Right atrium auricular region (tissue), 2 donors: ENCODE results near the gene NIPAL3. TPM values are rescaled to one million over a fixed set of nuclear protein-coding genes. Genes with fewer than 3 reads are reported as not detected.
"Not testable (repeated sequence)": the region's sequence is repeated elsewhere in the genome, so short reads cannot be mapped to it uniquely, and the experiment has no call there.

Source experiments
- DNase-seq: peaks from one replicate; pipeline ENCODE4 v3.0.0-alpha.2; 2019; ENCODE audit warnings: low spot score
- H3K27ac ChIP-seq, 2 donors: fragments of 200-600 bp; sonication (generic); 1 replicate in 1 of 2; 2 replicates in 1 of 2; pipeline ENCODE4 v1.5.1; 2016 to 2019
- H3K27me3 ChIP-seq, 2 donors: fragments of 200-600 bp; sonication (generic); one replicate each; pipeline versions ENCODE4 v1.5.1 to v1.6.0; 2017 to 2019
- H3K36me3 ChIP-seq: fragments of 200-600 bp; sonication (generic); one replicate; pipeline ENCODE4 v1.5.1; 2016
- H3K4me1 ChIP-seq, 2 donors: fragments of 200-600 bp; sonication (generic); one replicate each; pipeline versions ENCODE4 v1.5.1 to v1.6.0; 2017 to 2019
- H3K4me3 ChIP-seq, 2 donors: fragments of 200-600 bp; sonication (generic); 1 replicate in 1 of 2; 2 replicates in 1 of 2; pipeline ENCODE4 v1.5.1; 2017 to 2019; ENCODE audit warnings: mild to moderate bottlenecking in 1 of 2, moderate library complexity in 1 of 2
- H3K9me3 ChIP-seq, 2 donors: fragments of 200-600 bp; sonication (generic); one replicate each; pipeline ENCODE4 v1.5.1; 2019
- total RNA-seq, 2 donors: library from RNA; depleted of rRNA; stranded (reverse); fragments of >200 nt; gene quantifications; one replicate each; pipeline ENCODE4 v1.1.0, GENCODE V29; 2016
- TF ChIP-seq, protein P1 (sequence below), 2 donors: fragments of 200-600 bp; sonication (generic); IDR thresholded peaks; one replicate each; pipeline ENCODE4 v1.5.1; 2019; ENCODE audit warnings: antibody characterized with exemption in 2 of 2

The NIPAL3 gene
- total RNA-seq, 2 donors from 2014 or later, result 34.8 to 43.3 TPM

DNA sequence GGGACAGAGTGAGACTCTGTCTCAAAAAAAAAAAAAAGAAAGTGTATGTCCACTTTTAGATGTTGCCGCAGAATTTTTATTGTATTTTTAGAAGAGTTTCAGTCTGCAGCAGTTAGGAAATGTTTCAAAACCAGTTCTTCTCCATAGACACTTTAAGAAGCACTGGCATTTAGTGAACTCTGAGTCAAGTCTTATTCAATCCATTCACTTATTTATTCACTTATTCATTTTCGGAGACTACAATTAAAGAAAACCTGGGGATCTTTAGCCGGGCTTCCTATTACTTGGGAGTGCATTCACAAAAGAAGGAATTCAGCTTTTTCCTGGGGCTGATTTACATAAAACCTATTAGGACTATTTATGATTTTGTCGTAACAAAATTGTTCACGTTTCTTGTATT, 99.3 kb downstream of the NIPAL3 start:
- Histone ChIP-seq H3K4me3 (no peak overlapping the region), H3K4me1 (no peaks in the 10 kb centered on the region), H3K27me3 (no peaks in the 10 kb centered on the region), H3K27ac (no peak overlapping the region), H3K36me3 (no peaks in the 10 kb centered on the region), H3K9me3 (no peaks in the 10 kb centered on the region)
- no peak for DNase-seq
- TF ChIP-seq, protein P1, sequence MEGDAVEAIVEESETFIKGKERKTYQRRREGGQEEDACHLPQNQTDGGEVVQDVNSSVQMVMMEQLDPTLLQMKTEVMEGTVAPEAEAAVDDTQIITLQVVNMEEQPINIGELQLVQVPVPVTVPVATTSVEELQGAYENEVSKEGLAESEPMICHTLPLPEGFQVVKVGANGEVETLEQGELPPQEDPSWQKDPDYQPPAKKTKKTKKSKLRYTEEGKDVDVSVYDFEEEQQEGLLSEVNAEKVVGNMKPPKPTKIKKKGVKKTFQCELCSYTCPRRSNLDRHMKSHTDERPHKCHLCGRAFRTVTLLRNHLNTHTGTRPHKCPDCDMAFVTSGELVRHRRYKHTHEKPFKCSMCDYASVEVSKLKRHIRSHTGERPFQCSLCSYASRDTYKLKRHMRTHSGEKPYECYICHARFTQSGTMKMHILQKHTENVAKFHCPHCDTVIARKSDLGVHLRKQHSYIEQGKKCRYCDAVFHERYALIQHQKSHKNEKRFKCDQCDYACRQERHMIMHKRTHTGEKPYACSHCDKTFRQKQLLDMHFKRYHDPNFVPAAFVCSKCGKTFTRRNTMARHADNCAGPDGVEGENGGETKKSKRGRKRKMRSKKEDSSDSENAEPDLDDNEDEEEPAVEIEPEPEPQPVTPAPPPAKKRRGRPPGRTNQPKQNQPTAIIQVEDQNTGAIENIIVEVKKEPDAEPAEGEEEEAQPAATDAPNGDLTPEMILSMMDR (IDR thresholded peaks at IDR 0.05), result no peak

DNA sequence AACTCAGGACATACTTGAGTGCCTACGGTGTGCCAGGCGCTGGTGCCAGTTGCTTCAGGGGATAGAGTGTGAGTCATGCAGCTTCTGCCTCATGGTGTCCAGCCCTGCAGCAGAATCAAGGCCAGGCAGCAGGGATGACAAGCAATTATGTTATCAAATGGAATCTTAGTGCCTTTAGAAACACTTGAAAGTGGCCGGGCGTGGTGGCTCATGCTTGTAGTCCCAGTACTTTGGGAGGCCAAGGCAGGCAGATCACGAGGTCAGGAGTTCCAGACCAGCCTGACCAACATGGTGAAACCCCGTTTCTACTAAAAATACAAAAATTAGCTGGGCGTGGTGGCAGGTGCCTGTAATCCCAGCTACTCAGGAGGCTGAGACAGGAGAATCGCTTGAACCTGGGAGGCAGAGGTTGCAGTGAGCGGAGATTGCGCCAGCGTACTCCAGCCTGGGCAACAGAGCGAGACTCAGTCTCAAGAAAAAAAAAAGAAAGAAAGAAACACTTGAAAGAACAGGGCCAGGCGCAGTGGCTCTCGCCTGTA, 100.1 kb downstream of the NIPAL3 start:
- not testable (repeated sequence) for DNase-seq, H3K9me3 ChIP-seq, H3K27me3 ChIP-seq, H3K4me1 ChIP-seq, H3K36me3 ChIP-seq, H3K27ac ChIP-seq, H3K4me3 ChIP-seq

DNA sequence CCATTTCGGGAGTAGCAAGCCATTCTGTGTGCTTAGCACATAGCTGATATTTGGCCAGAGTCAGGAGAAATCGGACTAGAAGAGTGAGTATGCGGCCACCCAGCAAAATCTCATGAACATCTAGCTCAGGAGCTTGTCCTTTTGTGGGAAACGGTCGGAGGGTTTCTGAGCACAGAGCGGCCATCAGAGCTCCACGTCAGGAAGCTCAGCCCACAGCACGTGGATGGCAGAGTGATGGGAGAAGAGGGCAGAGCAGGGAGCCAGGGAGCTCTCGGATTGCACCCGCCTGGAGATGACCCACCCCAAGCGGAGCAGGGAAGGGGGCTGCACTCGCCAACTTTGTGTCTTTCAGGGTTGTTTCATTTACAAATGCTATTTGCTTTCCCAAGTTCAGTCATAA, 100.9 kb downstream of the NIPAL3 start:
- Histone ChIP-seq H3K27me3 (no peaks in the 10 kb centered on the region), H3K9me3 (no peaks in the 10 kb centered on the region), H3K36me3 (no peaks in the 10 kb centered on the region), H3K4me1 (no peaks in the 10 kb centered on the region), H3K4me3 (no peak overlapping the region), H3K27ac (no peak overlapping the region)
- TF ChIP-seq, protein P1 (IDR thresholded peaks at IDR 0.05), result no peak
- no peak for DNase-seq

DNA sequence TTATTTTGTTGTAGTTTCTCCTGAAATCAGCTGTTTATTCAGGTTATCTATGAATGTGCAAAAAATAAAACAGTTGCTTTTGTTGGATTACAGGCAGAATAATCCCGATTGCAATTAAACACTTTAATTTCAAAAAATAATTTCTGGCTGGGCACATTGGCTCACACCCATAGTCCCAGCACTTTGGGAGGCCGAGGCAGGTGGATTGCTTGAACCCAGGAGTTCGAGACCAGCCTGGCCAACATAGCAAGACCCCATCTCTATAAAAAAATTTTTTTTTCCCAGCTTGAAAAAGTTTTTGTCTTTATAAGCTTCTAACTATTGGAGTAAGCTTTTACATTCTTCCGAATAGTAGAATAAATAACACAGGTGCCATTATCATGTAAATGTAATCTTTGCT, 102.3 kb downstream of the NIPAL3 start:
- no peaks in the 10 kb centered on the region for H3K36me3 ChIP-seq
- no peaks in the 10 kb centered on the region for H3K9me3 ChIP-seq
- H3K4me1 ChIP-seq, result no peaks in the 10 kb centered on the region
- DNase-seq, result no peak
- no peaks in the 10 kb centered on the region for H3K27me3 ChIP-seq
- H3K27ac ChIP-seq, result no peak overlapping the region
- no peak overlapping the region for H3K4me3 ChIP-seq
- TF ChIP-seq, protein P1 (IDR thresholded peaks at IDR 0.05), result no peak

DNA sequence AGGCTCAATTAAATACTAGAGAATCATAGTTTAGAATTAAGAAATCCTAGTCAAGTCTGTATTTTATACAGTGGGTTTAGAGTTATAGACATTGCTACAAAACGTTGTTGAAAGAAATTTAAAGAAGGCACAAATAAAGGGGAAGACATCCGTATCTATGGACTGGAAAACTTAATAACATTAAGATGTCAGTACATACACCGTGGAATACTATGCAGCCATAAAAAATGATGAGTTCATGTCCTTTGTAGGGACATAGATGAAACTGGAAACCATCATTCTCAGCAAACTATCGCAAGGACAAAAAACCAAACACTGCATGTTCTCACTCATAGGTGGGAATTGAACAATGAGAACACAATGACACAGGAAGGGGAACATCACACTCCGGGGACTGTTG, 104.7 kb downstream of the NIPAL3 start:
- not testable (repeated sequence) for H3K4me1 ChIP-seq, H3K9me3 ChIP-seq, H3K27me3 ChIP-seq, H3K4me3 ChIP-seq, H3K36me3 ChIP-seq, H3K27ac ChIP-seq, DNase-seq

Other genes with a start within 250 kb of the NIPAL3 start
- gene IFNLR1, start 228.5 kb upstream of the NIPAL3 start, total RNA-seq, result 1 to 10 TPM; 3.7 to 6.2 TPM
- gene GRHL3, start 96.4 kb upstream of the NIPAL3 start, total RNA-seq, result under 1 TPM in 1 of 2 donors, not detected in 1; 0.24 TPM
- 1 to 10 TPM; 2.0 to 3.6 TPM for gene STPG1, start 2.0 kb upstream of the NIPAL3 start, total RNA-seq
- 1 to 10 TPM; 5.0 to 7.5 TPM for gene RCAN3, start 87.0 kb downstream of the NIPAL3 start, total RNA-seq
- under 1 TPM; 0.16 to 0.22 TPM for gene NCMAP, start 140.3 kb downstream of the NIPAL3 start, total RNA-seq
- 10 to 100 TPM; 49.5 to 50.5 TPM for gene SRRM1, start 227.5 kb downstream of the NIPAL3 start, total RNA-seq